Measurements from ENCODE around the gene PACRG. TPM values are rescaled to one million over a fixed set of nuclear protein-coding genes. Genes with fewer than 3 reads are reported as not detected.

PACRG gene
- total RNA-seq, 2 experiments from 2014 or later: 0.66 to 0.81 TPM

DNA sequence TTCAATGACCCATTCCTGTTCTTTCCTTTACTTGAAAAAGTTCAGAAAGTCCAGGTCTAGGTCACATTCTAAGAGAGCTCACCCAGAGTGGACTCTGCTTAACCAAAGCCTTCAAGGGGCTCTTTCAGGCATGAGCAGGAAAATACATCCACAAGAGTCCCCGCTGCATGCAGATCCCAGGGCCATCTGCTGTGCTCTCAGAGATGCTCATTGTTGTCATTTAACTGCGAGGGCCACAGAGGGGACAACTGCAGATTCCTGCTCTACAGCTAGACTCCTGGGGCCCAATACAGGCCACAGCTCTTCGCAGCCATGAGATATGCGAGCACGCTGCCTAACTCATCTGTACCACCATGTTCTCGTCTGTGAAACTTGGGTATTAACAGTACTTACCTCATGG is 391.2 kb downstream of the PACRG start:
- H3K36me3 ChIP-seq (ENCODE audit: insufficient read depth, low read length): no peaks in the 10 kb centered on the region
- POLR2A ChIA-PET: no interaction called here
- ATAC-seq (ENCODE audit: poor library complexity) (no peak), DNase-seq (no peak)
- CTCF ChIA-PET: no interaction called here
- no peak overlapping the region for H3K27ac Mint-ChIP-seq
- TF ChIP-seq, protein P1, sequence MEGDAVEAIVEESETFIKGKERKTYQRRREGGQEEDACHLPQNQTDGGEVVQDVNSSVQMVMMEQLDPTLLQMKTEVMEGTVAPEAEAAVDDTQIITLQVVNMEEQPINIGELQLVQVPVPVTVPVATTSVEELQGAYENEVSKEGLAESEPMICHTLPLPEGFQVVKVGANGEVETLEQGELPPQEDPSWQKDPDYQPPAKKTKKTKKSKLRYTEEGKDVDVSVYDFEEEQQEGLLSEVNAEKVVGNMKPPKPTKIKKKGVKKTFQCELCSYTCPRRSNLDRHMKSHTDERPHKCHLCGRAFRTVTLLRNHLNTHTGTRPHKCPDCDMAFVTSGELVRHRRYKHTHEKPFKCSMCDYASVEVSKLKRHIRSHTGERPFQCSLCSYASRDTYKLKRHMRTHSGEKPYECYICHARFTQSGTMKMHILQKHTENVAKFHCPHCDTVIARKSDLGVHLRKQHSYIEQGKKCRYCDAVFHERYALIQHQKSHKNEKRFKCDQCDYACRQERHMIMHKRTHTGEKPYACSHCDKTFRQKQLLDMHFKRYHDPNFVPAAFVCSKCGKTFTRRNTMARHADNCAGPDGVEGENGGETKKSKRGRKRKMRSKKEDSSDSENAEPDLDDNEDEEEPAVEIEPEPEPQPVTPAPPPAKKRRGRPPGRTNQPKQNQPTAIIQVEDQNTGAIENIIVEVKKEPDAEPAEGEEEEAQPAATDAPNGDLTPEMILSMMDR (IDR thresholded peaks at IDR 0.05): no peak
- no peaks in the 10 kb centered on the region for H3K27me3 ChIP-seq (ENCODE audit: control insufficient read depth in 1 of 2, insufficient read depth in 2 of 2, low read length in 2 of 2)
- H3K9me3 Mint-ChIP-seq: peaks cover 3% of the 10 kb centered on the region
- H3K4me3 ChIP-seq (ENCODE audit: low read length): no peak overlapping the region
- H3K4me3 Mint-ChIP-seq: no peak overlapping the region
- no peak overlapping the region for H3K27ac ChIP-seq (ENCODE audit: low read depth in 1 of 2, low read length in 2 of 2)
- H3K36me3 Mint-ChIP-seq (ENCODE audit: low read depth): no peaks in the 10 kb centered on the region
- no peaks in the 10 kb centered on the region for H3K27me3 Mint-ChIP-seq
- H3K4me1 Mint-ChIP-seq (ENCODE audit: low read depth): no peaks in the 10 kb centered on the region
- peaks cover 1 to 3% of the 10 kb centered on the region in 2 experiments for H3K9me3 ChIP-seq (ENCODE audit: control insufficient read depth in 1 of 2, insufficient read depth in 1 of 2, low read length in 2 of 2)
- intact Hi-C loops (cut with DNase I, micrococcal nuclease): no loop called here
- H3K4me1 ChIP-seq (ENCODE audit: insufficient read depth, low read length): no peaks in the 10 kb centered on the region

DNA sequence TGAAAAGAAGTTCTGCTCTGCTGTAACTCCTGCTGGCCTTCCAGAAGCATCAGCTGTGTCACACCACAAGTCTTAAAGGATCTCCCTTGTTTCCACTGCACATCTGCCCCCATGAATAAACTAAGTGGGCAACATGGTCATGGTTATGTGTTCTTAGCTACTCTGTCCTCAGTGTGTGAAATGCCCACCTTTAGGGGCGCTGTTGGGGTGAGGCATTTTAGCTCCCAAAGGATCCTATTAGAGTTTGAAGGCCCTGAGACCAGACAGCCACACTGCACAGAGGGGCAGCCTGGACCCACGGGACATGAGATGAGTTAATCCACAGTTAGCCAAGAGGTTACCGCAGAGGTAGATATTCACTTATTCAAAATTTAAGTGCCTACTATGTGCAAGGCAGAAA is 392.4 kb downstream of the PACRG start:
- Histone ChIP-seq H3K27ac (ENCODE audit: low read depth in 1 of 2, low read length in 2 of 2) (no peak overlapping the region), H3K9me3 (ENCODE audit: control insufficient read depth in 1 of 2, insufficient read depth in 1 of 2, low read length in 2 of 2) (peaks cover 0 to 3% of the 10 kb centered on the region in 2 experiments), H3K4me1 (ENCODE audit: insufficient read depth, low read length) (no peaks in the 10 kb centered on the region), H3K4me3 (ENCODE audit: low read length) (no peak overlapping the region), H3K27me3 (ENCODE audit: control insufficient read depth in 1 of 2, insufficient read depth in 2 of 2, low read length in 2 of 2) (no peaks in the 10 kb centered on the region), H3K36me3 (ENCODE audit: insufficient read depth, low read length) (no peaks in the 10 kb centered on the region)
- Mint-ChIP-seq H3K27ac (no peak overlapping the region), H3K4me3 (no peak overlapping the region), H3K36me3 (ENCODE audit: low read depth) (no peaks in the 10 kb centered on the region), H3K4me1 (ENCODE audit: low read depth) (no peaks in the 10 kb centered on the region), H3K9me3 (no peaks in the 10 kb centered on the region), H3K27me3 (no peaks in the 10 kb centered on the region)
- ATAC-seq (ENCODE audit: poor library complexity) (no peak), DNase-seq (no peak)
- ChIA-PET CTCF (no interaction called here), POLR2A (no interaction called here)
- TF ChIP-seq, protein P1 (IDR thresholded peaks at IDR 0.05): no peak
- intact Hi-C loops (cut with DNase I, micrococcal nuclease): no loop called here

- Histone ChIP-seq H3K27ac (ENCODE audit: low read depth in 1 of 2, low read length in 2 of 2) (no peak overlapping the region), H3K4me3 (ENCODE audit: low read length) (no peak overlapping the region), H3K4me1 (ENCODE audit: insufficient read depth, low read length) (no peaks in the 10 kb centered on the region), H3K36me3 (ENCODE audit: insufficient read depth, low read length) (no peaks in the 10 kb centered on the region), H3K9me3 (ENCODE audit: control insufficient read depth in 1 of 2, insufficient read depth in 1 of 2, low read length in 2 of 2) (peaks cover 0 to 3% of the 10 kb centered on the region in 2 experiments), H3K27me3 (ENCODE audit: control insufficient read depth in 1 of 2, insufficient read depth in 2 of 2, low read length in 2 of 2) (no peaks in the 10 kb centered on the region)
- intact Hi-C loops (cut with DNase I, micrococcal nuclease): no loop called here
- ChIA-PET CTCF (no interaction called here), POLR2A (no interaction called here)
- Mint-ChIP-seq H3K27me3 (no peaks in the 10 kb centered on the region), H3K4me3 (no peak overlapping the region), H3K36me3 (ENCODE audit: low read depth) (no peaks in the 10 kb centered on the region), H3K27ac (no peak overlapping the region), H3K9me3 (no peaks in the 10 kb centered on the region), H3K4me1 (ENCODE audit: low read depth) (no peaks in the 10 kb centered on the region)
- no peak for ATAC-seq (ENCODE audit: poor library complexity)
- TF ChIP-seq, protein P1 (IDR thresholded peaks at IDR 0.05): no peak
- DNase-seq: no peak
Observed at GRCh38 chr6:163121270-163121669, 393.5 kb downstream of the PACRG start.
